Adrenal gland (tissue), 12 donors: Measurements from ENCODE around the gene PRPF8. TPM values are rescaled to one million over a fixed set of nuclear protein-coding genes. Genes with fewer than 3 reads are reported as not detected.
"Not testable (repeated sequence)": the region's sequence is repeated elsewhere in the genome, so short reads cannot be mapped to it uniquely, and the experiment has no call there.

ENCODE experiments used
- DNase-seq, 7 donors: peaks; one replicate each; pipeline ENCODE4 v3.0.0-alpha.2; 2019 to 2020
- H3K27ac ChIP-seq, 5 donors: fragments of 200-600 bp; sonication (generic) in 4 of 5; 1 replicate in 3 of 5; 2 replicates in 2 of 5; pipeline versions ENCODE4 v1.5.1 to v1.8.0; 2016 to 2020; ENCODE audit warnings: mild to moderate bottlenecking in 1 of 5
- H3K27me3 ChIP-seq: fragments of 200-600 bp; 2 replicates; pipeline ENCODE4 v1.8.0; 2021
- H3K36me3 ChIP-seq, 2 donors: fragments of 200-600 bp; replicated peaks in 1 of 2; 1 replicate in 1 of 2; 2 replicates in 1 of 2; pipeline versions ENCODE4 v1.5.1 to v1.8.0; 2018 to 2022
- H3K4me1 ChIP-seq, 2 donors: fragments of 200-600 bp; replicated peaks in 1 of 2; 1 replicate in 1 of 2; 2 replicates in 1 of 2; pipeline versions ENCODE4 v1.5.1 to v1.8.0; 2018 to 2021
- H3K4me3 ChIP-seq, 4 donors: fragments of 200-600 bp; sonication (generic) in 3 of 4; one replicate each; pipeline ENCODE4 v1.5.1; 2016 to 2018
- H3K9me3 ChIP-seq, 3 donors: fragments of 200-600 bp; sonication (generic) in 1 of 3; replicated peaks in 1 of 3; 1 replicate in 2 of 3; 2 replicates in 1 of 3; pipeline versions ENCODE4 v1.5.1 to v1.8.0; 2016 to 2021
- POLR2A ChIP-seq, 2 donors: fragments of 450-650 bp; IDR thresholded peaks; one replicate each; pipeline ENCODE4 v1.6.1; 2017; ENCODE audit warnings: antibody characterized with exemption in 2 of 2, mild to moderate bottlenecking in 2 of 2, moderate library complexity in 1 of 2
- WGBS, 4 donors: extraction: QIAGEN DNeasy Blood & Tissue Kit in 2 of 4; methylation state at CpG; one replicate each; pipeline versions ENCODE4 v1.1.5 to v1.1.7; 2013 to 2017; 5-methylcytosine and 5-hydroxymethylcytosine counted together
- intact Hi-C, 2 donors: fragments of 100-400 bp; cut with DNase I; formaldehyde crosslinking; loops; one replicate each; pipeline versions ENCODE4 v1.14.1 to v1.15.0; 2022 to 2023
- polyA plus RNA-seq, 3 donors: library from polyadenylated mRNA; stranded (reverse); fragments of 200-250 nt in 2 of 3; fragments of 350-450 nt in 1 of 3; fragmentation: Illumina TruSeq in 1 of 3; extraction: RNeasy Lipid Tissue Mini Kit (QIAGEN cat#74804) in 1 of 3; gene quantifications; one replicate each; pipeline ENCODE4 v1.2.3, GENCODE V29; 2013 to 2014
- total RNA-seq, 9 donors: library from RNA; depleted of rRNA in 4 of 9; stranded (reverse); fragments of >200 nt in 4 of 9; fragments of 120-200 nt in 1 of 9; fragmentation: NEBNext Ultra II Directional in 1 of 9; extraction: Animal tissue kit (Norgen Biotek cat#: 25700) in 1 of 9; gene quantifications; one replicate each; pipeline versions ENCODE4 v1.1.0 to v1.2.4, GENCODE V29; 2013 to 2023
- TF ChIP-seq, protein P1 (sequence below), 6 experiments: fragments of 450-650 bp in 4 of 6; fragments of 200-600 bp in 2 of 6; sonication (generic) in 1 of 6; IDR thresholded peaks; 1 replicate in 5 of 6; 2 replicates in 1 of 6; pipeline versions ENCODE4 v1.5.1 to v1.8.0; 2016 to 2021; ENCODE audit warnings: antibody characterized with exemption in 6 of 6, mild to moderate bottlenecking in 2 of 6, moderate library complexity in 1 of 6
- donor health status: healthy with polysubstance abuse.
- donor health status: Bipolar disorder and iron deficiency.
- donor health status: DM: yes; HTN: yes; CAD: no.
- donor health status: DM: no; HTN: no; CAD: no.
- donor health status: DM: no; HTN: no; CAD: no.
- donor health status: DM: yes; HTN: yes; CAD: no.

Gene PRPF8
- total and polyA plus RNA-seq, 12 donors: 107 to 748 (median 212) TPM

DNA sequence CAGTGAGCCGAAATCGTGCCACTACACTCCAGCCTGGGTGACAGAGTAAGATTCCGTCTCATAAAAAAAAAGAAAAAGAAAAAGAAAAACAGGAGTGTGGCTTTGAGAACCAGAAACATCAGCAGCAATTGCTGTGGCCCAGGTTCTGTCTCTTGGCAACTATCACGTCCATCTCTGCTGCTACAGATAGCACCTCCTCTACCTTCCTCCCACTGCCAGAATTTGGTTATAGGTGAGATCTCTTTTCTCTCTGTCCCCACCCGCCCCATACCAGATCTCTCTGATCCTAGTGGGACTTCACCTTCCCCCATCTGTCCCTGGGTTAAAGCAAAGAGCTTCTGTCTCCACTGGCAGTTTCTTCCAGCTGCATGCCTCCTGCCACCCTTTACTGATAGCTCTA is 22.4 kb upstream of the PRPF8 start:
- H3K4me3 ChIP-seq: no peak overlapping the region
- peaks cover 0 to 7% of the 10 kb centered on the region in 2 donors for H3K36me3 ChIP-seq
- H3K9me3 ChIP-seq: no peaks in the 10 kb centered on the region
- 87 to 93% (median 91%) methylated on average over 5 of the region's 5 CpGs for WGBS, 4 donors
- H3K27ac ChIP-seq: peak overlapping the region in 1 of 5 donors; percentile 8
- peaks cover 12 to 21% of the 10 kb centered on the region in 2 donors for H3K4me1 ChIP-seq
- intact Hi-C loops: loop anchor here in 1 of 2 donors (10.0 kb wide), 1 partner anchor 52 kb away; no protein-coding TSS in a partner anchor
- H3K27me3 ChIP-seq: no peaks in the 10 kb centered on the region
- TF ChIP-seq, protein P1, sequence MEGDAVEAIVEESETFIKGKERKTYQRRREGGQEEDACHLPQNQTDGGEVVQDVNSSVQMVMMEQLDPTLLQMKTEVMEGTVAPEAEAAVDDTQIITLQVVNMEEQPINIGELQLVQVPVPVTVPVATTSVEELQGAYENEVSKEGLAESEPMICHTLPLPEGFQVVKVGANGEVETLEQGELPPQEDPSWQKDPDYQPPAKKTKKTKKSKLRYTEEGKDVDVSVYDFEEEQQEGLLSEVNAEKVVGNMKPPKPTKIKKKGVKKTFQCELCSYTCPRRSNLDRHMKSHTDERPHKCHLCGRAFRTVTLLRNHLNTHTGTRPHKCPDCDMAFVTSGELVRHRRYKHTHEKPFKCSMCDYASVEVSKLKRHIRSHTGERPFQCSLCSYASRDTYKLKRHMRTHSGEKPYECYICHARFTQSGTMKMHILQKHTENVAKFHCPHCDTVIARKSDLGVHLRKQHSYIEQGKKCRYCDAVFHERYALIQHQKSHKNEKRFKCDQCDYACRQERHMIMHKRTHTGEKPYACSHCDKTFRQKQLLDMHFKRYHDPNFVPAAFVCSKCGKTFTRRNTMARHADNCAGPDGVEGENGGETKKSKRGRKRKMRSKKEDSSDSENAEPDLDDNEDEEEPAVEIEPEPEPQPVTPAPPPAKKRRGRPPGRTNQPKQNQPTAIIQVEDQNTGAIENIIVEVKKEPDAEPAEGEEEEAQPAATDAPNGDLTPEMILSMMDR (IDR thresholded peaks at IDR 0.05): no peak
- no peak for TF ChIP-seq POLR2A (IDR thresholded peaks at IDR 0.05)
- no peak for DNase-seq

DNA sequence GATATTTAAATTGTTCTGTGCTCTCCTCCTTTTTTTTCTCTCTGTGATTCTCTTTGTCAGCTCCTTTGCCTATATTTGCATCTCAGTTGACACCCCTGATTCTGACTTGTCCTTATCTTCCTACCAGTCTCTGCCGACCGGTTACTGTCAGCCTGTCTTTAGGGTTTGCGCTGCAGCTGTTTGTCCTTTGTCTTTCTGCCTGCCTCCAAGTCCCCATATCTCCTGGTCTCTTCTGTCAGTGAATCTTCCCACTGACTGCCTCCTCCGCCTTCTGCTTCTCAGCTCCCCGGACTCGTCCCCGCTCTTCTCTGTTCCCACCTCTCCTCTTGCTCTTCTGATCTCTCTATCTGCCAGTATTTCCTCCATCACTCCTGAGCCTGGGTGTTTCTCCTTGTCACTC is 20.3 kb upstream of the PRPF8 start:
- intact Hi-C loops: loop anchor here in 1 of 2 donors (10.0 kb wide), 1 partner anchor 50 kb away; no protein-coding TSS in a partner anchor
- Histone ChIP-seq H3K4me1 (peaks cover 5% of the 10 kb centered on the region in 2 donors), H3K36me3 (no peaks in the 10 kb centered on the region), H3K27me3 (no peaks in the 10 kb centered on the region), H3K4me3 (no peak overlapping the region), H3K27ac (no peak overlapping the region), H3K9me3 (no peaks in the 10 kb centered on the region)
- DNase-seq: no peak
- 88 to 91% (median 89%) methylated on average over 7 of the region's 7 CpGs for WGBS, 4 donors
- TF ChIP-seq, protein P1 (IDR thresholded peaks at IDR 0.05): no peak
- TF ChIP-seq POLR2A (IDR thresholded peaks at IDR 0.05): no peak

DNA sequence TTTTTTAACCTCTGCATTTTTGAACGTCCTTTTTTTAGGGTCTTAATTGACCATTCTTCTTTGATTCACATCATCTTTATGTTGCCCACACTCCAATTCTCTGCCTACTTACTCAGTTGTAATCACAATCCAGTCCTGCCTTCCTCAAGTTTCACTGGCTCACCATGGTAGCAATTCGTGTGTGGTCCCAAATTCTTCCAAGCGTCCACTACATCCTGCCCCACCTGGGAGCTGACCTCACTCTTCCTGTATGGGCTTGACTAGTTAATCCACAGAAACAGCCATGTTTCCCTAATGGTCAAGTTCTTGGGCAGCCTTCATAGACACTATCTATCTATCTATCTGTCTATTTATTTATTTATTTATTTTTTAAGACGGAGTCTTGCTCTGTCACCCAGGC is 18.4 kb upstream of the PRPF8 start:
- H3K27ac ChIP-seq: no peak overlapping the region
- DNase-seq: no peak
- WGBS, 4 donors: 55 to 63% (median 62%) methylated on average over 4 of the region's 4 CpGs

DNA sequence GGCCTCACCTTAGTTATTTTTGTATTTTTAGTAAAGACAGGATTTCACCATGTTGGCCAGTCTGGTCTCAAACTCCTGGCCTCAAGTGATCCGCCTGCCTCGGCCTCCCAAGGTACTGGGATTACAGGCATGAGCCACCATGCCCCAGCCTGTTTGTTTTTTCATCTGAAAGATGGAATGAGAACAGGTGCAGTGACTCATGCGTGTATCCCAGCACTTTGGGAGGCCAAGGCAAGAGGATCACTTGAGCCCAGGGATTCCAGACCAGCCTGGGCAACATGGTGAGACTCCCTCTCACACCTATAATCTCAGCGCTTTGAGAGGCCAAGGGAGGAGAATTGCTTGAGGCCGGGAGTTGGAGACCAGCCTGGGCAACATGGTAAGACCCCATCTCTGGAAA is 15.2 kb upstream of the PRPF8 start:
- not testable (repeated sequence) for H3K27ac ChIP-seq, H3K4me1 ChIP-seq, DNase-seq, H3K9me3 ChIP-seq, H3K27me3 ChIP-seq, H3K4me3 ChIP-seq, H3K36me3 ChIP-seq
- WGBS, 4 donors: 84 to 100% (median 91%) methylated on average over 1 to 5 of the region's 5 CpGs
- intact Hi-C loops: loop anchor here in 1 of 2 donors (10.0 kb wide), 1 partner anchor 45 kb away; no protein-coding TSS in a partner anchor

More for the DNA sequence above, 18.4 kb upstream of the PRPF8 start:
- Histone ChIP-seq H3K9me3 (no peaks in the 10 kb centered on the region), H3K27me3 (no peaks in the 10 kb centered on the region), H3K4me3 (no peak overlapping the region), H3K36me3 (no peaks in the 10 kb centered on the region), H3K4me1 (no peaks in the 10 kb centered on the region)
- intact Hi-C loops: loop anchor here in 1 of 2 donors (10.0 kb wide), 1 partner anchor 48 kb away; no protein-coding TSS in a partner anchor
- TF ChIP-seq POLR2A (IDR thresholded peaks at IDR 0.05): no peak
- TF ChIP-seq, protein P1 (IDR thresholded peaks at IDR 0.05): no peak

DNA sequence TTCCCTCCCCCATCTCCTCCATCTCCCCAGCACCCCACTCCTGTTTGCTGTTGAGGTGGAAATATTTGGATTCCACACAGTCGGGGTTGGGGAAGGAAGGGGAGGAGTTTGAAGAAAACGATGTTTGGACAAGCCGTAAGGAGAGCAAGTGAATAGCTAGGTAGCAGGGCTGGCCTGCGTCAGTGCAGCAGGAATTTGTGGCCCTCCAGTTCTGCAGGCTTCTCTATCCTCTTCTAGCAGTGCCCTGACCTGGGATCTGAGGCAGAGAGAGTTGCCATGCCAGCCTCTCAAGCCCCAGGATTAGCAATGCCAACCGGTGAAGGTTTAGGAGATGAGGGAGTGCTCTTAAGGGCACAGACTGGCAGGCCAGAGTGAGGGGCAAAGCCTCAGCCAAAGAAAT is 13.0 kb upstream of the PRPF8 start:
- no peak for DNase-seq
- 49 to 66% (median 59%) methylated on average over 4 to 5 of the region's 5 CpGs for WGBS, 4 donors
- no peak for TF ChIP-seq POLR2A (IDR thresholded peaks at IDR 0.05)
- TF ChIP-seq, protein P1 (IDR thresholded peaks at IDR 0.05): no peak
- no peak overlapping the region for H3K27ac ChIP-seq
- no peaks in the 10 kb centered on the region for H3K36me3 ChIP-seq
- H3K9me3 ChIP-seq: no peaks in the 10 kb centered on the region
- no peaks in the 10 kb centered on the region for H3K27me3 ChIP-seq
- no peak overlapping the region for H3K4me3 ChIP-seq
- H3K4me1 ChIP-seq: no peaks in the 10 kb centered on the region
- intact Hi-C loops: no loop called here
